ENCODE data around the gene FTMT. TPM values are rescaled to one million over a fixed set of nuclear protein-coding genes. Genes with fewer than 3 reads are reported as not detected.
"Not testable (repeated sequence)": the region's sequence is repeated elsewhere in the genome, so short reads cannot be mapped to it uniquely, and the experiment has no call there.

The FTMT gene
- total RNA-seq = not detected

DNA sequence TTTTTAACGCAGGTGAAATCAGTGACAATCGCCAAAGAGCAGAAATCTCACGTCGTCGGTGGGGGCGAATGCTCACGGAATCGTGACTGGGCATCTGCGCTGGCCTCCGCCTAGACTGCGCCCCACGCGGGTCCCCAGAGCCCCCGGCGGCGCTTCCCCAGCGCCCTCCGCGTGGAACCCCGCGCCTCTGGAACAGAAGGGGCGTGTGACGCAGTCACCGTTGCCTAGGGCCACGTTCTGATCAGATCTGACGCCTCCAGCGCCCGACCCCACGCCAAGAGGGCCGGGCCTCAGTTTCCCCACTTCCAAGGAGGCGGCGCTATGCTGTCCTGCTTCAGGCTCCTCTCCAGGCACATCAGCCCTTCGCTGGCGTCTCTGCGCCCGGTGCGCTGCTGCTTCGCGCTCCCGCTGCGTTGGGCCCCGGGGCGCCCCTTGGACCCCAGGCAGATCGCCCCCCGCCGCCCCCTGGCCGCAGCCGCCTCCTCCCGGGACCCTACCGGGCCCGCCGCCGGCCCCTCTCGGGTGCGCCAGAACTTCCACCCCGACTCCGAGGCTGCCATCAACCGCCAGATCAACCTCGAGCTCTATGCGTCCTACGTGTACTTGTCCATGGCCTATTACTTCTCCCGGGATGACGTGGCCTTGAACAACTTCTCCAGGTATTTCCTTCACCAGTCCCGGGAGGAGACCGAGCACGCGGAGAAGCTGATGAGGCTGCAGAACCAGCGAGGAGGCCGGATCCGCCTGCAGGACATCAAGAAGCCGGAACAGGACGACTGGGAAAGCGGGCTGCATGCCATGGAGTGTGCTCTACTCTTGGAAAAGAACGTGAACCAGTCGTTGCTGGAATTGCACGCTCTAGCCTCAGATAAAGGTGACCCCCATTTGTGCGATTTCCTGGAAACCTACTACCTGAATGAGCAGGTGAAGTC, at the start of gene FTMT:
Gene FTMT, plus strand, starts transcription at position 240 of the 932 bp plus-strand sequence. Its CDS starts 82 bp downstream, at position 322.
- intact Hi-C loops (cut with DNase I) = no loop called here
- no peaks in the 10 kb centered on the region for H3K27me3 ChIP-seq
- TF ChIP-seq POLR2A (IDR thresholded peaks at IDR 0.05) = no peak
- TF ChIP-seq, protein P1, sequence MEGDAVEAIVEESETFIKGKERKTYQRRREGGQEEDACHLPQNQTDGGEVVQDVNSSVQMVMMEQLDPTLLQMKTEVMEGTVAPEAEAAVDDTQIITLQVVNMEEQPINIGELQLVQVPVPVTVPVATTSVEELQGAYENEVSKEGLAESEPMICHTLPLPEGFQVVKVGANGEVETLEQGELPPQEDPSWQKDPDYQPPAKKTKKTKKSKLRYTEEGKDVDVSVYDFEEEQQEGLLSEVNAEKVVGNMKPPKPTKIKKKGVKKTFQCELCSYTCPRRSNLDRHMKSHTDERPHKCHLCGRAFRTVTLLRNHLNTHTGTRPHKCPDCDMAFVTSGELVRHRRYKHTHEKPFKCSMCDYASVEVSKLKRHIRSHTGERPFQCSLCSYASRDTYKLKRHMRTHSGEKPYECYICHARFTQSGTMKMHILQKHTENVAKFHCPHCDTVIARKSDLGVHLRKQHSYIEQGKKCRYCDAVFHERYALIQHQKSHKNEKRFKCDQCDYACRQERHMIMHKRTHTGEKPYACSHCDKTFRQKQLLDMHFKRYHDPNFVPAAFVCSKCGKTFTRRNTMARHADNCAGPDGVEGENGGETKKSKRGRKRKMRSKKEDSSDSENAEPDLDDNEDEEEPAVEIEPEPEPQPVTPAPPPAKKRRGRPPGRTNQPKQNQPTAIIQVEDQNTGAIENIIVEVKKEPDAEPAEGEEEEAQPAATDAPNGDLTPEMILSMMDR (IDR thresholded peaks at IDR 0.05) = no peak
- no peak within 1 kb of the TSS for H3K4me3 ChIP-seq
- H3K27ac ChIP-seq = no peak within 1 kb of the TSS
- no peaks in the 10 kb centered on the region for H3K4me1 ChIP-seq
- WGBS, 2 donors = 90 to 96% methylated on average over 22 to 28 of the region's 77 CpGs
- no peaks in the 10 kb centered on the region for H3K36me3 ChIP-seq
- peaks cover 0 to 11% (median 0%) of the 10 kb centered on the region in 3 donors for H3K9me3 ChIP-seq
- no peak for DNase-seq

DNA sequence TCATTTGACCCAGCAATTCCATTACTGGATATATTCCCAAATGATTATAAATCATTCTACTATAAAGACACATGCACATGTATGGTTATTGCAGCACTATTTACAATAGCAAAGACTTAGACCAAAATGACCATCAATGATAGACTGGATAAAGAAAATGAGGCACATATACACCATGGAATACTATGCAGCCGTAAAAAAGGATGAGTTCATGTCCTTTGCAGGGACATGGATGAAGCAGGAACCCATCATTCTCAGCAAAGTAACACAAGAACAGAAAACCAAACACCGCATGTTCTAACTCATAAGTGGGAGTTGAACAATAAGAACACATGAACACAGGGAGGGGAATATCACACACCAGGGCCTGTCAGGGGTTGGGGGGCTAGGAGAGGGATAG, 46.4 kb upstream of the FTMT start:
- H3K9me3 ChIP-seq; H3K4me3 ChIP-seq; H3K4me1 ChIP-seq; H3K27ac ChIP-seq; intact Hi-C loops (cut with DNase I); DNase-seq; H3K36me3 ChIP-seq; H3K27me3 ChIP-seq: not testable (repeated sequence)
- 74 to 88% methylated on average over 2 of the region's 2 CpGs for WGBS, 2 donors

DNA sequence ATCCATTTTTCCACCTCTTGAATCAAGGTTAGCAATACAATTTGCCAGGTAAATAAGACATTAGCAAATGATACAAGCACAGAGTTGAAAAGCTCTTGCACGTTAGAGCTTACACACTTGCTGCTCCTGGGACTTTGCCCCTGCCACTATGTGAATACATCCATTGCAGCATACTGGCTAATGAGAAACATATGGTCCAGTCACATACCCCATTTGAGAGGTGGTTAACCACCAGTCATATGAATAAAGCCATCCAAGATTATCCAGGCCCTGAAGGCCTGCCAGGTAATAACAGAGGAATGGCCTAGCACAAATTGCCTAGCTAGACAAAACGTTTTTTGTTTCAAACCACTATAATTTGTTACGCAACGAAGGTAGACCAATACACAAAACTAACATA, 45.8 kb upstream of the FTMT start:
- intact Hi-C loops (cut with DNase I) = no loop called here
- H3K4me1 ChIP-seq = no peaks in the 10 kb centered on the region
- no peaks in the 10 kb centered on the region for H3K27me3 ChIP-seq
- no peak overlapping the region for H3K27ac ChIP-seq
- no peak for DNase-seq
- no peaks in the 10 kb centered on the region for H3K9me3 ChIP-seq
- no peak for TF ChIP-seq POLR2A (IDR thresholded peaks at IDR 0.05)
- TF ChIP-seq, protein P1 (IDR thresholded peaks at IDR 0.05) = no peak
- H3K4me3 ChIP-seq = no peak overlapping the region
- 57 to 64% methylated on average over 4 of the region's 4 CpGs for WGBS, 2 donors
- H3K36me3 ChIP-seq = no peaks in the 10 kb centered on the region

DNA sequence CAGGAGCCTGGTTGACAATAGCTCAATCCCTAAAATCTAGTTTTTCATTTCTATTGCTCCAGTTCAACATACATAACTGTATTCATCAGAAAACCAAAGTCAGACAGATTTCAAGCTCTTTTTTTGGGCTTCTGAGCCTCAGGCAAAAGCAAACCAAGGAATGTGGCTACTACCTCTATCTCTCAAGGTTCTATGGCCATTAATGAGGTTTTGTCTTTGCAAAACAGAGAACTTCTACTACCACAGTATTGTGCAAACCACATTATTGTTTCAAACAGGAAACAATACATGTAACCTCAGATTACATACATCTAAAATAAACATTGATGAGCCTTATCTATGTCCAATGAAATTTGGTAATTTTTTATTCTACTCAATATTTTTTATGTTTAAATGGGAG, 35.5 kb upstream of the FTMT start:
- no peaks in the 10 kb centered on the region for H3K27me3 ChIP-seq
- H3K4me3 ChIP-seq = no peak overlapping the region
- H3K36me3 ChIP-seq = no peaks in the 10 kb centered on the region
- DNase-seq = no peak
- intact Hi-C loops (cut with DNase I) = no loop called here
- TF ChIP-seq, protein P1 (IDR thresholded peaks at IDR 0.05) = no peak
- no peak for TF ChIP-seq POLR2A (IDR thresholded peaks at IDR 0.05)
- no peak overlapping the region for H3K27ac ChIP-seq
- H3K4me1 ChIP-seq = no peaks in the 10 kb centered on the region
- H3K9me3 ChIP-seq = no peaks in the 10 kb centered on the region

DNA sequence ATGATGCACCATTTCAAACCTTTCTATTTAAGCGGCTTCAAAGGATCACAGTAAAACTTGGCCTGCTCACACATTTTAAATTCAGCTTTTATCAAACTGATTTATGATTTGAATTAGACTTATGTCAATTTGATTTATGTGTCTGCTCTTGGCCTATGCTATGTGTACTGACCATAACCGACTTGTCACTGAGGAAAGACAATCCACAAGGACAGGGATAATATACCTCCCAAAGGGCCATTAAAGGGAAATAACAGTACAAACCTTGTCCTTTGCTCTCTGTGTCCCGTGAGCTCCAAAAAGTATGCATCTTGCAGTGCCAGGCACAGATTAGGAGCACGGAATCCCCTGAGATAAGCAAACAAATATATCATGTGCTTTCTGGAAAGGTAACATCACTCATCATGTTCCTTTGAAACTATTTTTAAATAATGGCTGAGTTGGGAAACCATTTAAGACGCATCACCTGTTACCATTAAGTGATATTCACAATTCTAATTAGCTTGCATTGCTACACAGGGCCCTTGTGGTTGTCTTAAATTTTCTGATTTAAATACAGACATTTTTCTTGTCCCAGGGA, 31.9 kb upstream of the FTMT start:
- WGBS, 2 donors = 59 to 61% methylated on average over 5 of the region's 5 CpGs

More for the DNA sequence above, 31.9 kb upstream of the FTMT start:
- Histone ChIP-seq H3K27me3 (no peaks in the 10 kb centered on the region), H3K36me3 (no peaks in the 10 kb centered on the region), H3K4me1 (no peaks in the 10 kb centered on the region), H3K4me3 (no peak overlapping the region), H3K27ac (no peak overlapping the region), H3K9me3 (peaks cover 0 to 4% (median 0%) of the 10 kb centered on the region in 3 donors)
- TF ChIP-seq POLR2A (IDR thresholded peaks at IDR 0.05) = no peak
- TF ChIP-seq, protein P1 (IDR thresholded peaks at IDR 0.05) = no peak
- no peak for DNase-seq
- intact Hi-C loops (cut with DNase I) = no loop called here

Measured in esophagus squamous epithelium (tissue), 5 donors.